ENCODE measurements around the gene ABCB4.

- no peak for TF ChIP-seq EZH2phosphoT487 (IDR thresholded peaks at IDR 0.05; ENCODE audit: borderline replicate concordance, low read length)
- no peak for TF ChIP-seq CTCF (IDR thresholded peaks at IDR 0.05; ENCODE audit: low read depth, low read length, poor library complexity, severe bottlenecking)
These were observed 32.0 kb upstream of the ABCB4 start for GRCh38 chr7:87507446-87507845.

Measured in DOHH2 (cell line).